Measurements from ENCODE around the gene OGFOD1. TPM values are rescaled to one million over a fixed set of nuclear protein-coding genes. Genes with fewer than 3 reads are reported as not detected.
"Not testable (repeated sequence)": the region's sequence is repeated elsewhere in the genome, so short reads cannot be mapped to it uniquely, and the experiment has no call there.

OGFOD1 gene
- total and polyA plus RNA-seq, 2 donors (not counting 1 experiment from before 2014, with no cell fraction given) = 8.4 to 28.7 TPM

DNA sequence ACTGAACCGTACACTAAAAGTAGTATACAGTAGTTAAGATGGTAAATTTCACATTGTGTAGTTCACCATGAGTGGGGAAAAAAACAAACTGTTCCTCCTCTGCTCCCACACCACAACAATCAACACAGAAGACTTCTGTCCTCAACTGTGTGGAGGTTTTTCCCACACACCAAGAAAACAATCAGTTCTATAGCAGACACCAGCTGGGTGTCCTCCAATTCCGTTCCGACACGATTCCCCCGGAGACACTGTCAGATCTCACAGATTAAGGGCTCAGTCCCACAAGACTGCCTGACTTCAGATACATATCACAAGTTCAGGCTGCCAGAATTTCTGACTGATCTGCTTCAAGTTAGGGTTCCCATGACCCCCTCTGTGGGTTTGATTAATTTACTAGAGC is 36.7 kb downstream of the OGFOD1 start:
- 95% methylated on average over 4 of the region's 5 CpGs for WGBS (ENCODE audit: insufficient coverage)
- no peak overlapping the region for H3K27ac Mint-ChIP-seq
- H3K4me1 Mint-ChIP-seq = peaks cover 11% of the 10 kb centered on the region
- TF ChIP-seq EZH2 (IDR thresholded peaks at IDR 0.05; ENCODE audit: borderline replicate concordance, insufficient read depth, low read depth, low read length, poor library complexity, severe bottlenecking) = no peak
- TF ChIP-seq, protein P1, sequence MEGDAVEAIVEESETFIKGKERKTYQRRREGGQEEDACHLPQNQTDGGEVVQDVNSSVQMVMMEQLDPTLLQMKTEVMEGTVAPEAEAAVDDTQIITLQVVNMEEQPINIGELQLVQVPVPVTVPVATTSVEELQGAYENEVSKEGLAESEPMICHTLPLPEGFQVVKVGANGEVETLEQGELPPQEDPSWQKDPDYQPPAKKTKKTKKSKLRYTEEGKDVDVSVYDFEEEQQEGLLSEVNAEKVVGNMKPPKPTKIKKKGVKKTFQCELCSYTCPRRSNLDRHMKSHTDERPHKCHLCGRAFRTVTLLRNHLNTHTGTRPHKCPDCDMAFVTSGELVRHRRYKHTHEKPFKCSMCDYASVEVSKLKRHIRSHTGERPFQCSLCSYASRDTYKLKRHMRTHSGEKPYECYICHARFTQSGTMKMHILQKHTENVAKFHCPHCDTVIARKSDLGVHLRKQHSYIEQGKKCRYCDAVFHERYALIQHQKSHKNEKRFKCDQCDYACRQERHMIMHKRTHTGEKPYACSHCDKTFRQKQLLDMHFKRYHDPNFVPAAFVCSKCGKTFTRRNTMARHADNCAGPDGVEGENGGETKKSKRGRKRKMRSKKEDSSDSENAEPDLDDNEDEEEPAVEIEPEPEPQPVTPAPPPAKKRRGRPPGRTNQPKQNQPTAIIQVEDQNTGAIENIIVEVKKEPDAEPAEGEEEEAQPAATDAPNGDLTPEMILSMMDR (IDR thresholded peaks at IDR 0.05) = no peak
- Histone ChIP-seq H3K9me3 (ENCODE audit: control extremely low read depth in 1 of 3, control insufficient read depth in 2 of 3, insufficient read depth in 1 of 3, low read length in 2 of 3) (no peaks in the 10 kb centered on the region), H3K36me3 (replicated peaks in 1 of 2; ENCODE audit: control extremely low read depth in 1 of 2, control insufficient read depth in 1 of 2, extremely low read depth in 1 of 2, insufficient read depth in 2 of 2, low read length in 1 of 2) (peaks cover 1 to 24% of the 10 kb centered on the region in 2 experiments), H3K4me3 (ENCODE audit: control extremely low read depth in 1 of 5, extremely low read depth in 1 of 5, insufficient read depth in 1 of 5, low read depth in 2 of 5, low read length in 4 of 5) (no peak overlapping the region), H3K27ac (ENCODE audit: low read length in 2 of 2) (no peak overlapping the region), H3K4me1 (ENCODE audit: control insufficient read depth in 2 of 2, insufficient read depth in 2 of 2, low read length in 2 of 2) (peaks cover 3% of the 10 kb centered on the region in 2 donors), H3K27me3 (replicated peaks in 1 of 4; ENCODE audit: control extremely low read depth in 1 of 4, control insufficient read depth in 3 of 4, insufficient read depth in 4 of 4, low read length in 3 of 4) (no peaks in the 10 kb centered on the region), H3K9ac (ENCODE audit: low read length) (no peak overlapping the region), H3K4me2 (replicated peaks; ENCODE audit: low read depth, low read length, poor library complexity, severe bottlenecking) (no peak overlapping the region), H4K20me1 (ENCODE audit: control insufficient read depth, insufficient read depth, low read length, poor library complexity, severe bottlenecking) (no peaks in the 10 kb centered on the region), H3K79me2 (ENCODE audit: control insufficient read depth, insufficient read depth, low read length) (no peaks in the 10 kb centered on the region), H2AFZ (ENCODE audit: insufficient read depth, low read depth, low read length, poor library complexity, severe bottlenecking) (no peak overlapping the region)
- ATAC-seq (ENCODE audit: low read depth) (no peak), DNase-seq (no peak)
- H3K4me3 Mint-ChIP-seq = no peak overlapping the region
- H3K27me3 Mint-ChIP-seq = no peaks in the 10 kb centered on the region
- intact Hi-C loops (cut with micrococcal nuclease) = no loop called here
- ChIA-PET POLR2A (no interaction called here), CTCF (no interaction called here)
- H3K9me3 Mint-ChIP-seq (ENCODE audit: insufficient read depth) = no peaks in the 10 kb centered on the region

DNA sequence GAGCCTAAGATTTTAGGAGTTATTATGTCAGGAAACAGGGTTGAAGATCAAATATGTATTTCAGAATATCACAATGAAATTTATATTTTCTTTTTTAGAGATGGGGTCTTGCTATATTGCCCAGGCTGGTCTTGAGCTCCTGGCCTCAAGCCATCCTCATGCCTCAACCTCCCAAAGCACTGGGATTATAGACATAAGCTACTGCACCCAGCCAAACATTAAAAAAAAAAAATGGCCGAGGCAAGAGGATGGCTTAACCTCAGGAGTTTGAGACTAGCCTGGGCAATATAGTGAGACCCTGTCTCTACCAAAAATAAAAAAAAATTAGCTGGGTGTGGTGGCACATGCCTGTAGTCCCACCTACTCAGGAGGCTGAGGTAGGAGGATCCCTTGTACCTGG is 37.5 kb downstream of the OGFOD1 start:
- H3K4me3 Mint-ChIP-seq; H3K9me3 ChIP-seq (ENCODE audit: control extremely low read depth in 1 of 3, control insufficient read depth in 2 of 3, insufficient read depth in 1 of 3, low read length in 2 of 3); H3K27ac ChIP-seq (ENCODE audit: low read length in 2 of 2); H3K27me3 Mint-ChIP-seq; H3K27ac Mint-ChIP-seq; H4K20me1 ChIP-seq (ENCODE audit: control insufficient read depth, insufficient read depth, low read length, poor library complexity, severe bottlenecking); H3K9ac ChIP-seq (ENCODE audit: low read length); H3K4me3 ChIP-seq (ENCODE audit: control extremely low read depth in 1 of 5, extremely low read depth in 1 of 5, insufficient read depth in 1 of 5, low read depth in 2 of 5, low read length in 4 of 5); POLR2A ChIA-PET; intact Hi-C loops (cut with micrococcal nuclease); H3K79me2 ChIP-seq (ENCODE audit: control insufficient read depth, insufficient read depth, low read length); H3K9me3 Mint-ChIP-seq (ENCODE audit: insufficient read depth); H2AFZ ChIP-seq (ENCODE audit: insufficient read depth, low read depth, low read length, poor library complexity, severe bottlenecking); H3K4me2 ChIP-seq (replicated peaks; ENCODE audit: low read depth, low read length, poor library complexity, severe bottlenecking); ATAC-seq (ENCODE audit: low read depth); H3K4me1 ChIP-seq (ENCODE audit: control insufficient read depth in 2 of 2, insufficient read depth in 2 of 2, low read length in 2 of 2); DNase-seq; H3K27me3 ChIP-seq (replicated peaks in 1 of 4; ENCODE audit: control extremely low read depth in 1 of 4, control insufficient read depth in 3 of 4, insufficient read depth in 4 of 4, low read length in 3 of 4); CTCF ChIA-PET: not testable (repeated sequence)
- H3K4me1 Mint-ChIP-seq = peaks cover 11% of the 10 kb centered on the region
- WGBS (ENCODE audit: insufficient coverage) = no CpG with 5 or more reads among the region's 1 CpG
- peaks cover 1 to 23% of the 10 kb centered on the region in 2 experiments for H3K36me3 ChIP-seq (replicated peaks in 1 of 2; ENCODE audit: control extremely low read depth in 1 of 2, control insufficient read depth in 1 of 2, extremely low read depth in 1 of 2, insufficient read depth in 2 of 2, low read length in 1 of 2)

Data from B cell (primary cell).